ENCODE data around the gene VPS54. TPM values are rescaled to one million over a fixed set of nuclear protein-coding genes. Genes with fewer than 3 reads are reported as not detected.
A peak's percentile ranks its signal among the peaks of the same experiment; 100 is the strongest.

VPS54 gene
- total RNA-seq, 1 experiment from 2014 or later: 14.6 TPM

GRCh38 chr2:63875131-63875527 is 144.1 kb downstream of the VPS54 start:
- peaks cover 78% of the 10 kb centered on the region for H3K36me3 Mint-ChIP-seq
- TF ChIP-seq EMX1 (CRISPR knock-in tag; IDR thresholded peaks at IDR 0.05) (0 out of 2 replicates have a peak, but pooled peaks have one; percentile 31), USF1 (CRISPR knock-in tag; IDR thresholded peaks at IDR 0.05) (no peak), ZNF416 (CRISPR knock-in tag; IDR thresholded peaks at IDR 0.05) (peak; percentile 74)
- H3K27me3 Mint-ChIP-seq (ENCODE audit: low read depth): no peaks in the 10 kb centered on the region
- DNase-seq (ENCODE audit: low spot score) (no peak), ATAC-seq (no peak)
- H3K4me3 Mint-ChIP-seq: no peak overlapping the region
- CTCF ChIA-PET: interaction anchor here (1.8 kb wide), 1 partner anchor 176 kb away, joined by 7 read pairs; no protein-coding TSS in a partner anchor
- peak overlapping the region; percentile 78 for H3K27ac Mint-ChIP-seq
- POLR2A ChIA-PET: interaction anchor here (0.7 kb wide), 1 partner anchor 173 kb away, joined by 4 read pairs; no protein-coding TSS in a partner anchor
- no peaks in the 10 kb centered on the region for H3K9me3 Mint-ChIP-seq
- peaks cover 85% of the 10 kb centered on the region for H3K4me1 Mint-ChIP-seq

- POLR2A ChIA-PET: interaction anchor here (0.7 to 0.9 kb wide), 2 partner anchors 10 to 172 kb away, joined by 3 to 4 read pairs; no protein-coding TSS in a partner anchor
- H3K9me3 Mint-ChIP-seq: no peaks in the 10 kb centered on the region
- H3K4me1 Mint-ChIP-seq: peaks cover 81% of the 10 kb centered on the region
- H3K27ac Mint-ChIP-seq: peak overlapping the region; percentile 72
- CTCF ChIA-PET: interaction anchor here (0.6 kb wide), 1 partner anchor 176 kb away, joined by 3 read pairs; no protein-coding TSS in a partner anchor
- ATAC-seq (no peak), DNase-seq (ENCODE audit: low spot score) (no peak)
- TF ChIP-seq ZNF416 (CRISPR knock-in tag; IDR thresholded peaks at IDR 0.05) (0 out of 2 replicates have a peak, but pooled peaks have one; percentile 40), ERG (CRISPR knock-in tag; IDR thresholded peaks at IDR 0.05) (0 out of 2 replicates have a peak, but pooled peaks have one; percentile 20), NFATC4 (CRISPR knock-in tag; IDR thresholded peaks at IDR 0.05) (0 out of 2 replicates have a peak, but pooled peaks have one; percentile 4), TP53 (CRISPR knock-in tag; IDR thresholded peaks at IDR 0.05) (no peak), EMX1 (CRISPR knock-in tag; IDR thresholded peaks at IDR 0.05) (peak; percentile 64; the same call in 1 of the 2 replicates)
- no peaks in the 10 kb centered on the region for H3K27me3 Mint-ChIP-seq (ENCODE audit: low read depth)
- H3K36me3 Mint-ChIP-seq: peaks cover 81% of the 10 kb centered on the region
- H3K4me3 Mint-ChIP-seq: no peak overlapping the region
Observed at GRCh38 chr2:63874204-63875130, 144.8 kb downstream of the VPS54 start.

GRCh38 chr2:63872571-63873328 is 146.5 kb downstream of the VPS54 start:
- H3K4me3 Mint-ChIP-seq: no peak overlapping the region
- H3K36me3 Mint-ChIP-seq: peaks cover 86% of the 10 kb centered on the region
- POLR2A ChIA-PET: interaction anchor here (0.7 kb wide), 1 partner anchor 45 kb away, joined by 3 read pairs; no protein-coding TSS in a partner anchor
- peaks cover 84% of the 10 kb centered on the region for H3K4me1 Mint-ChIP-seq
- no peaks in the 10 kb centered on the region for H3K9me3 Mint-ChIP-seq
- ATAC-seq (no peak), DNase-seq (ENCODE audit: low spot score) (no peak)
- TF ChIP-seq ATF6 (CRISPR knock-in tag; IDR thresholded peaks at IDR 0.05) (no peak), PRRX2 (CRISPR knock-in tag; IDR thresholded peaks at IDR 0.05) (0 out of 2 replicates have a peak, but pooled peaks have one; percentile 63), ERG (CRISPR knock-in tag; IDR thresholded peaks at IDR 0.05) (0 out of 2 replicates have a peak, but pooled peaks have one; percentile 72), FOXP4 (CRISPR knock-in tag; IDR thresholded peaks at IDR 0.05) (no peak), MAX (CRISPR knock-in tag; IDR thresholded peaks at IDR 0.05) (0 out of 2 replicates have a peak, but pooled peaks have one; percentile 7)
- CTCF ChIA-PET: no interaction called here
- H3K27me3 Mint-ChIP-seq (ENCODE audit: low read depth): no peaks in the 10 kb centered on the region
- H3K27ac Mint-ChIP-seq: peak overlapping the region; percentile 25; the same call in 1 of the 2 replicates

All from WTC11 (cell line).